Left colon (tissue), 2 donors: ENCODE results near the gene ARHGAP10. TPM values are rescaled to one million over a fixed set of nuclear protein-coding genes. Genes with fewer than 3 reads are reported as not detected.
"Not testable (repeated sequence)": the region's sequence is repeated elsewhere in the genome, so short reads cannot be mapped to it uniquely, and the experiment has no call there.

ENCODE experiments used
- ATAC-seq: fragments of 200-7000 bp; cut with Tn5 transposase; one replicate; pipeline ENCODE4 v1.9.1; 2020; ENCODE audit warnings: mild to moderate bottlenecking, moderate library complexity
- DNase-seq, 2 donors: peaks; one replicate each; pipeline ENCODE4 v3.0.0-alpha.2; 2020
- intact Hi-C, 2 donors: fragments of 100-400 bp; cut with DNase I in 1 of 2; cut with micrococcal nuclease in 1 of 2; formaldehyde crosslinking; loops; one replicate each; pipeline versions ENCODE4 v1.11.2 to v1.14.0; 2022; cut with DNase I, micrococcal nuclease
- total RNA-seq, 2 donors: library from RNA; stranded (reverse); fragmentation: NEBNext Ultra II Directional; extraction: Animal tissue kit (Norgen Biotek cat#: 25700); gene quantifications; one replicate each; pipeline ENCODE4 v1.2.1, GENCODE V29; 2021
- donor health status: DM: no; HTN: no; CAD: no.
- donor health status: DM: yes; HTN: yes; CAD: no.

ARHGAP10 gene
- total RNA-seq, 2 donors from 2014 or later: 3.7 to 14.5 TPM

- intact Hi-C loops: no loop called here
- ATAC-seq (no peak), DNase-seq (no peak)
Measured at GRCh38 chr4:147984778-147985138, 252.9 kb downstream of the ARHGAP10 start.

GRCh38 chr4:147985376-147985775 is 253.5 kb downstream of the ARHGAP10 start:
- DNase-seq: no peak
- no peak for ATAC-seq
- intact Hi-C loops: no loop called here

- ATAC-seq (no peak), DNase-seq (no peak)
- intact Hi-C loops: no loop called here
Measured at GRCh38 chr4:147987252-147987651, 255.4 kb downstream of the ARHGAP10 start.

GRCh38 chr4:147991543-147992283 is 259.8 kb downstream of the ARHGAP10 start:
- no peak for ATAC-seq
- DNase-seq: peak in 1 of 2 donors; percentile 36

GRCh38 chr4:147994076-147994475 is 262.2 kb downstream of the ARHGAP10 start:
- DNase-seq: no peak

More at GRCh38 chr4:147991543-147992283, 259.8 kb downstream of the ARHGAP10 start:
- intact Hi-C loops: no loop called here

GRCh38 chr4:147994491-147995385 is 262.9 kb downstream of the ARHGAP10 start:
- ATAC-seq (no peak), DNase-seq (no peak)
- intact Hi-C loops: no loop called here

More at GRCh38 chr4:147994076-147994475, 262.2 kb downstream of the ARHGAP10 start:
- ATAC-seq: no peak
- intact Hi-C loops: no loop called here

- DNase-seq (no peak), ATAC-seq (no peak)
- intact Hi-C loops: no loop called here
Measured at GRCh38 chr4:147996859-147997258, 265.0 kb downstream of the ARHGAP10 start.

- DNase-seq, intact Hi-C loops: not testable (repeated sequence)
Measured at GRCh38 chr4:148000038-148000437, 268.1 kb downstream of the ARHGAP10 start.

GRCh38 chr4:148004228-148004857 is 272.5 kb downstream of the ARHGAP10 start:
- no peak for ATAC-seq
- no peak for DNase-seq
- intact Hi-C loops: no loop called here

More at GRCh38 chr4:148000038-148000437, 268.1 kb downstream of the ARHGAP10 start:
- not testable (repeated sequence) for ATAC-seq

GRCh38 chr4:148006001-148006400 is 274.1 kb downstream of the ARHGAP10 start:
- ATAC-seq (no peak), DNase-seq (no peak)
- intact Hi-C loops: no loop called here

GRCh38 chr4:148007314-148007760 is 275.4 kb downstream of the ARHGAP10 start:
- ATAC-seq (peak; percentile 23), DNase-seq (no peak)
- intact Hi-C loops: no loop called here

GRCh38 chr4:148007792-148008191 is 275.9 kb downstream of the ARHGAP10 start:
- DNase-seq (no peak), ATAC-seq (no peak)
- intact Hi-C loops: no loop called here

GRCh38 chr4:148015058-148015457 is 283.2 kb downstream of the ARHGAP10 start:
- intact Hi-C loops: no loop called here
- ATAC-seq (no peak), DNase-seq (no peak)

- no peak for DNase-seq
- intact Hi-C loops: no loop called here
- no peak for ATAC-seq
Measured at GRCh38 chr4:148015468-148015867, 283.6 kb downstream of the ARHGAP10 start.

- intact Hi-C loops: no loop called here
Measured at GRCh38 chr4:148016063-148016637, 284.3 kb downstream of the ARHGAP10 start.

GRCh38 chr4:148017801-148018200 is 285.9 kb downstream of the ARHGAP10 start:
- DNase-seq (no peak), ATAC-seq (no peak)
- intact Hi-C loops: no loop called here

More at GRCh38 chr4:148016063-148016637, 284.3 kb downstream of the ARHGAP10 start:
- ATAC-seq (no peak), DNase-seq (no peak)

- ATAC-seq (no peak), DNase-seq (no peak)
- intact Hi-C loops: no loop called here
Measured at GRCh38 chr4:148021686-148022085, 289.8 kb downstream of the ARHGAP10 start.

GRCh38 chr4:148022975-148023374 is 291.1 kb downstream of the ARHGAP10 start:
- ATAC-seq: no peak
- no peak for DNase-seq
- intact Hi-C loops: no loop called here
